Measurements from ENCODE around the gene GOLGA8K.
"Not testable (repeated sequence)": the region's sequence is repeated elsewhere in the genome, so short reads cannot be mapped to it uniquely, and the experiment has no call there.

GOLGA8K gene

GRCh38 chr15:32407903-32408302 lies 4.8 kb upstream of the GOLGA8K start:
- H3K27ac ChIP-seq (ENCODE audit: low read depth, low read length): not testable (repeated sequence)

GRCh38 chr15:32396522-32396921 lies 6.6 kb downstream of the GOLGA8K start:
- not testable (repeated sequence) for H3K27me3 ChIP-seq (ENCODE audit: insufficient read depth, low read length, poor library complexity); H3K23ac ChIP-seq (ENCODE audit: low read length); H3K18ac ChIP-seq (ENCODE audit: low read length); H3K4me1 ChIP-seq (ENCODE audit: control insufficient read depth, low read depth, low read length); H3K4ac ChIP-seq (ENCODE audit: low read depth, low read length); H3K79me2 ChIP-seq (ENCODE audit: control insufficient read depth, insufficient read depth, low read length); H4K8ac ChIP-seq (ENCODE audit: low read depth, low read length); H4K5ac ChIP-seq (ENCODE audit: low read length); H3K56ac ChIP-seq (ENCODE audit: low read length); H3K4me2 ChIP-seq (ENCODE audit: low read length); H3K79me1 ChIP-seq (ENCODE audit: low read length); DNase-seq; H3K27ac ChIP-seq (ENCODE audit: low read depth, low read length); H3K4me3 ChIP-seq (ENCODE audit: low read length); H3K9ac ChIP-seq (ENCODE audit: low read length); H2BK5ac ChIP-seq (ENCODE audit: low read length); H3K36me3 ChIP-seq (ENCODE audit: control insufficient read depth, insufficient read depth, low read length); H2AK5ac ChIP-seq (ENCODE audit: low read length); H2BK120ac ChIP-seq (ENCODE audit: low read depth, low read length); H2BK15ac ChIP-seq (replicated peaks; ENCODE audit: low read depth)
- no CpG with 5 or more reads among the region's 8 CpGs for WGBS (ENCODE audit: extremely low coverage, insufficient coverage, low lambda C conversion rate)

More at GRCh38 chr15:32407903-32408302, 4.8 kb upstream of the GOLGA8K start:
- no CpG with 5 or more reads among the region's 3 CpGs for WGBS (ENCODE audit: extremely low coverage, insufficient coverage, low lambda C conversion rate)
- not testable (repeated sequence) for H3K79me1 ChIP-seq (ENCODE audit: low read length); H2BK15ac ChIP-seq (replicated peaks; ENCODE audit: low read depth); H2BK5ac ChIP-seq (ENCODE audit: low read length); H3K79me2 ChIP-seq (ENCODE audit: control insufficient read depth, insufficient read depth, low read length); H3K36me3 ChIP-seq (ENCODE audit: control insufficient read depth, insufficient read depth, low read length); H3K23ac ChIP-seq (ENCODE audit: low read length); H4K8ac ChIP-seq (ENCODE audit: low read depth, low read length); H3K4me3 ChIP-seq (ENCODE audit: low read length); DNase-seq; H3K18ac ChIP-seq (ENCODE audit: low read length); H3K56ac ChIP-seq (ENCODE audit: low read length); H3K4ac ChIP-seq (ENCODE audit: low read depth, low read length); H3K4me1 ChIP-seq (ENCODE audit: control insufficient read depth, low read depth, low read length); H3K27me3 ChIP-seq (ENCODE audit: insufficient read depth, low read length, poor library complexity); H4K5ac ChIP-seq (ENCODE audit: low read length); H3K9ac ChIP-seq (ENCODE audit: low read length); H2AK5ac ChIP-seq (ENCODE audit: low read length); H2BK120ac ChIP-seq (ENCODE audit: low read depth, low read length); H3K4me2 ChIP-seq (ENCODE audit: low read length)

GRCh38 chr15:32394745-32395144 lies 8.3 kb downstream of the GOLGA8K start:
- H3K27ac ChIP-seq (ENCODE audit: low read depth, low read length); H3K18ac ChIP-seq (ENCODE audit: low read length); H3K4ac ChIP-seq (ENCODE audit: low read depth, low read length); H3K56ac ChIP-seq (ENCODE audit: low read length); H4K8ac ChIP-seq (ENCODE audit: low read depth, low read length); H3K36me3 ChIP-seq (ENCODE audit: control insufficient read depth, insufficient read depth, low read length); H2BK15ac ChIP-seq (replicated peaks; ENCODE audit: low read depth); H3K9ac ChIP-seq (ENCODE audit: low read length); H3K4me2 ChIP-seq (ENCODE audit: low read length); H3K79me1 ChIP-seq (ENCODE audit: low read length); H4K5ac ChIP-seq (ENCODE audit: low read length); H3K4me1 ChIP-seq (ENCODE audit: control insufficient read depth, low read depth, low read length); H2AK5ac ChIP-seq (ENCODE audit: low read length); H3K27me3 ChIP-seq (ENCODE audit: insufficient read depth, low read length, poor library complexity); H3K23ac ChIP-seq (ENCODE audit: low read length); H2BK120ac ChIP-seq (ENCODE audit: low read depth, low read length); H2BK5ac ChIP-seq (ENCODE audit: low read length); H3K79me2 ChIP-seq (ENCODE audit: control insufficient read depth, insufficient read depth, low read length); H3K4me3 ChIP-seq (ENCODE audit: low read length); DNase-seq: not testable (repeated sequence)
- no CpG with 5 or more reads among the region's 5 CpGs for WGBS (ENCODE audit: extremely low coverage, insufficient coverage, low lambda C conversion rate)

- no CpG with 5 or more reads among the region's 14 CpGs for WGBS (ENCODE audit: extremely low coverage, insufficient coverage, low lambda C conversion rate)
- H3K79me2 ChIP-seq (ENCODE audit: control insufficient read depth, insufficient read depth, low read length); H2BK120ac ChIP-seq (ENCODE audit: low read depth, low read length); H4K5ac ChIP-seq (ENCODE audit: low read length); H3K9ac ChIP-seq (ENCODE audit: low read length); H3K23ac ChIP-seq (ENCODE audit: low read length); H3K36me3 ChIP-seq (ENCODE audit: control insufficient read depth, insufficient read depth, low read length); H3K4me2 ChIP-seq (ENCODE audit: low read length); H3K18ac ChIP-seq (ENCODE audit: low read length); H3K4ac ChIP-seq (ENCODE audit: low read depth, low read length); H2BK5ac ChIP-seq (ENCODE audit: low read length); DNase-seq; H2BK15ac ChIP-seq (replicated peaks; ENCODE audit: low read depth); H3K79me1 ChIP-seq (ENCODE audit: low read length); H3K4me3 ChIP-seq (ENCODE audit: low read length); H3K4me1 ChIP-seq (ENCODE audit: control insufficient read depth, low read depth, low read length); H2AK5ac ChIP-seq (ENCODE audit: low read length); H3K27ac ChIP-seq (ENCODE audit: low read depth, low read length); H3K27me3 ChIP-seq (ENCODE audit: insufficient read depth, low read length, poor library complexity); H4K8ac ChIP-seq (ENCODE audit: low read depth, low read length); H3K56ac ChIP-seq (ENCODE audit: low read length): not testable (repeated sequence)
Measured at GRCh38 chr15:32388050-32388648, 14.9 kb downstream of the GOLGA8K start.

GRCh38 chr15:32385823-32386495 lies 17.1 kb downstream of the GOLGA8K start:
- DNase-seq; H2AK5ac ChIP-seq (ENCODE audit: low read length); H3K4me3 ChIP-seq (ENCODE audit: low read length); H2BK15ac ChIP-seq (replicated peaks; ENCODE audit: low read depth); H3K79me2 ChIP-seq (ENCODE audit: control insufficient read depth, insufficient read depth, low read length); H3K36me3 ChIP-seq (ENCODE audit: control insufficient read depth, insufficient read depth, low read length); H3K27me3 ChIP-seq (ENCODE audit: insufficient read depth, low read length, poor library complexity); H3K27ac ChIP-seq (ENCODE audit: low read depth, low read length); H4K5ac ChIP-seq (ENCODE audit: low read length); H3K56ac ChIP-seq (ENCODE audit: low read length); H2BK120ac ChIP-seq (ENCODE audit: low read depth, low read length); H4K8ac ChIP-seq (ENCODE audit: low read depth, low read length); H3K9ac ChIP-seq (ENCODE audit: low read length); H3K4ac ChIP-seq (ENCODE audit: low read depth, low read length); H2BK5ac ChIP-seq (ENCODE audit: low read length); H3K4me2 ChIP-seq (ENCODE audit: low read length); H3K23ac ChIP-seq (ENCODE audit: low read length); H3K4me1 ChIP-seq (ENCODE audit: control insufficient read depth, low read depth, low read length); H3K18ac ChIP-seq (ENCODE audit: low read length); H3K79me1 ChIP-seq (ENCODE audit: low read length): not testable (repeated sequence)
- no CpG with 5 or more reads among the region's 13 CpGs for WGBS (ENCODE audit: extremely low coverage, insufficient coverage, low lambda C conversion rate)

GRCh38 chr15:32374185-32374584 lies 28.9 kb downstream of the GOLGA8K start:
- not testable (repeated sequence) for H2AK5ac ChIP-seq (ENCODE audit: low read length); H3K56ac ChIP-seq (ENCODE audit: low read length); H4K8ac ChIP-seq (ENCODE audit: low read depth, low read length); H3K79me2 ChIP-seq (ENCODE audit: control insufficient read depth, insufficient read depth, low read length); DNase-seq; H2BK5ac ChIP-seq (ENCODE audit: low read length); H3K27ac ChIP-seq (ENCODE audit: low read depth, low read length); H4K5ac ChIP-seq (ENCODE audit: low read length); H3K4me2 ChIP-seq (ENCODE audit: low read length); H3K4me3 ChIP-seq (ENCODE audit: low read length); H3K9ac ChIP-seq (ENCODE audit: low read length); H3K23ac ChIP-seq (ENCODE audit: low read length); H2BK15ac ChIP-seq (replicated peaks; ENCODE audit: low read depth); H3K36me3 ChIP-seq (ENCODE audit: control insufficient read depth, insufficient read depth, low read length); H3K4me1 ChIP-seq (ENCODE audit: control insufficient read depth, low read depth, low read length); H3K27me3 ChIP-seq (ENCODE audit: insufficient read depth, low read length, poor library complexity); H3K18ac ChIP-seq (ENCODE audit: low read length); H3K79me1 ChIP-seq (ENCODE audit: low read length); H2BK120ac ChIP-seq (ENCODE audit: low read depth, low read length); H3K4ac ChIP-seq (ENCODE audit: low read depth, low read length)
- no CpG with 5 or more reads among the region's 2 CpGs for WGBS (ENCODE audit: extremely low coverage, insufficient coverage, low lambda C conversion rate)

Data from mesendoderm (in vitro differentiated cells).